ENCODE results near the gene ZNF503.

- TF ChIP-seq CTCF (conservative IDR thresholded peaks at IDR 0.05) (no peak), ZFX (IDR thresholded peaks at IDR 0.05) (no peak)
Observed at GRCh38 chr10:75444781-75445386, 43.3 kb upstream of the ZNF503 start.

Data from C4-2B (cell line).